GM12864 (cell line): ENCODE measurements around the gene RAP1B.
A peak's percentile ranks its signal among the peaks of the same experiment; 100 is the strongest.

Source experiments
- DNase-seq: peaks from one replicate; pipeline ENCODE4 v3.0.0-alpha.2; 2011; ENCODE audit warnings: low read depth
- H3K4me3 ChIP-seq: 2 replicates; pipeline ENCODE4 v1.5.1; 2011; ENCODE audit warnings: mild to moderate bottlenecking, low read depth, low read length, control low read depth
- CTCF ChIP-seq: IDR thresholded peaks from 2 replicates; pipeline ENCODE4 v1.5.1; 2011; ENCODE audit warnings: low read depth, mild to moderate bottlenecking, moderate library complexity, low read length, control low read depth, inconsistent platforms; ENCODE audit errors: missing control alignments

The RAP1B gene

DNA sequence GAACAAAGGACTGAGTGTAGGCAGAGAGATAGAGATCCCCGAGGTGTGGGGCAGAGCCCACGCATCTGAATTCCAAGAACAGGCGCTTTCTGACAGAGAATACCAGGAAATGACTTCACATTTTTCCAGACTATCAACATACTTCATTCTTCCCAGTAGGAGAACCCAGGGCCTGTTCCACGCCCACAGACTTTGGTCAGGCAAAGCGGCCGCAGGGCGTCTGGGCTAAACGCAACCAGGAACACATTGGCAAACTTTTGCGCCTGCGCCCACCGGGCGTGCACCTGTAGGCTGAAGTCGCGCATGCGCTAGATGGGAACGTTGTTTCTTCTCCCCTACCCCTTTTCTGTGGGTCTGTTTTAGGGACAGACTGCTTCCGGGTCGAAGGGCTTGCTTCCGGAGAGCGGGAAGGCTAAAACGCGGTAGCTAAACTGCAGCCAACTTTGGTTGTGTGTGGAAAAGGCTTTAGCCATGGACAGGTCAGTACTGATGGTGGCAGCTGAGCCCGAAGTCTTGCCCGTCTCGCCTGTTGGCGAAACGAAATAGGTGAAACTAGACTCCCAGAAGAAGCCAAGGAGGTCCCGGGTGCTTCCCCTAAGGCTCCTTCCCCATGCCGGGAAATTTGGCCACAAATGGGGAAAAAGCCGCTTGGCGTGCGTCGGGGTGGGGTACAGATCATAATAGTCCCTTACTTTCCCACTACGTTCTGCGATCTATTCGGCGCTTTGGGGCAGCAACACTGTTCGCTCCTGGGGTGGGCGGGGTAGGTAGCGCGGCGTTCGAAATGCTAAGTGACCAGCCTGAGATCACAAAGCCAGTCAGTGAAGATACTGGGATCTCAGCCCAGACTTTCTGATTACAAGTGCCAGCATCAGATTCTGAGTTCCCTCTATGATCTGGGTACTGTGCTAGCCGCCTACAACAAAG is 76.2 kb downstream of the RAP1B start, which contains the start of gene NUP107:
NUP107 (plus strand) TSS at position 384 of the 927 bp plus-strand sequence; CDS start at position 472, 88 bp downstream.
- no peak for TF ChIP-seq CTCF
- peak within 1 kb of the TSS; percentile 98 for H3K4me3 ChIP-seq
- peak; percentile 97 for DNase-seq

DNA sequence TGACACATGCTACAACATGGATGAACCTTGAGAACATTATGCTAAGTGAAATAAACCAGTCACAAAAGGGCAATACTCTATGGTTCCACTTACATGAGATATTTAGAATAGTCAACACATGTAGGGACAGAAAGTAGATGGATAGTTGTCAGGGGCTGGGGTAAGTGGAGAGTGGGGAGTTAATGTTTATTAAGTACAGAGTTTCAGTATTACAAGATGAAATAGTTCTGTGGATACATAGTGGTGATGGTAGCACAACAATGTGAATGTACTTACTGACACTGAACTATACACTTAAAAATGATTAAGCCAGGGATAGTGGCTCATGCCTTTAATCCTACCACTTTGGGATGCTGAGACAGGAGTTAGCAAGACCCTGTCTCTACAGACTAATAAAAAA is 84.8 kb downstream of the RAP1B start:
- TF ChIP-seq CTCF: no peak
- DNase-seq: no peak
- no peak overlapping the region for H3K4me3 ChIP-seq

DNA sequence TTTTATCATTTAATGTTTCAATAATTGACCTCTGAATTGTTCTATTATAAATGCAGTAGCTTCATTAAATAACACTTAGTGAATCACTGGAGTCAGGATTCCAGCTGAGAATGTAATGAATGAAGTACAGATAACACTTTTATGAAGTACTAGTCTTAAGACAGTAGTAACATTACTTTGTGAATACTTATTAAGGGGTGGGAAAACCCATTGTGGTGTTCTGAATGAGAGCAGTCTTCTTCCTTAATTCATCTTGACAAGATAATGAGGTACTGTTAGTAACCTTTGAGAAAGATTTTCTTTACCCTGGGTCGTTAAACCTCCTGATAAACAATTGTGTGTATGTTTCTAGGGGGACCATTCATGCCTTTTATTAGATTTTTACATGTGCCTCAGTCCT is 88.8 kb downstream of the RAP1B start:
- no peak overlapping the region for H3K4me3 ChIP-seq
- no peak for DNase-seq
- TF ChIP-seq CTCF: no peak
